MCF 10A (cell line): ENCODE data around the gene RGSL1. TPM values are rescaled to one million over a fixed set of nuclear protein-coding genes. Genes with fewer than 3 reads are reported as not detected.

ENCODE experiments used
- BruUV-seq: library from RNA; stranded (reverse); fragments of 400-500 nt; replicated peaks from 2 replicates; lab custom pipeline; 2021; lab: Mats Ljungman, UMichigan
- CTCF ChIA-PET: fragments of 300-600 bp; sonication (Branson Sonifier 250); formaldehyde crosslinking; extraction: SDS; loops from one replicate; lab custom pipeline; 2021; ENCODE audit warnings: antibody characterized with exemption, inconsistent platforms; lab: Yijun Ruan, JAX
- POLR2A ChIA-PET: fragments of 300-600, 350-650 bp; sonication (Branson Sonifier 250); formaldehyde crosslinking; extraction: SDS; loops from one replicate; lab custom pipeline; 2020; ENCODE audit warnings: antibody characterized with exemption, inconsistent platforms; lab: Yijun Ruan, JAX
- DNase-seq: peaks from one replicate; pipeline ENCODE4 v3.0.0-alpha.2; 2018; ENCODE audit not compliant: unreplicated experiment
- H3K27ac Mint-ChIP-seq: one replicate; pipeline ENCODE4 v1.8.0; 2022; ENCODE audit warnings: mild to moderate bottlenecking, low read depth, mixed read lengths; ENCODE audit not compliant: unreplicated experiment
- H3K27me3 Mint-ChIP-seq: one replicate; pipeline ENCODE4 v1.8.0; 2022; ENCODE audit warnings: mixed read lengths; ENCODE audit not compliant: insufficient read depth, unreplicated experiment
- H3K36me3 Mint-ChIP-seq: one replicate; pipeline ENCODE4 v1.8.0; 2022; ENCODE audit warnings: mild to moderate bottlenecking, moderate library complexity, mixed read lengths; ENCODE audit not compliant: insufficient read depth, unreplicated experiment
- H3K4me1 Mint-ChIP-seq: one replicate; pipeline ENCODE4 v1.8.0; 2022; ENCODE audit warnings: mixed read lengths; ENCODE audit not compliant: insufficient read depth, unreplicated experiment
- H3K4me3 Mint-ChIP-seq: one replicate; pipeline ENCODE4 v1.8.0; 2022; ENCODE audit warnings: mild to moderate bottlenecking, moderate library complexity, mixed read lengths; ENCODE audit not compliant: unreplicated experiment
- H3K9me3 Mint-ChIP-seq: one replicate; pipeline ENCODE4 v1.8.0; 2022; ENCODE audit warnings: mixed read lengths; ENCODE audit not compliant: unreplicated experiment
- intact Hi-C: fragments of 100-400 bp; cut with micrococcal nuclease; formaldehyde crosslinking; loops from 2 replicates; pipeline ENCODE4 v1.14.1; 2022
- total RNA-seq: library from RNA; stranded (reverse); gene quantifications from 2 replicates; pipeline ENCODE4 v1.2.3, GENCODE V29; 2022
- TF ChIP-seq, protein P1 (sequence below): fragments of 200-600 bp; IDR thresholded peaks from one replicate; pipeline ENCODE4 v1.8.0; 2022; ENCODE audit warnings: antibody characterized with exemption, mild to moderate bottlenecking; ENCODE audit not compliant: unreplicated experiment

RGSL1 gene
- total RNA-seq, 1 experiment from 2014 or later: not detected

DNA sequence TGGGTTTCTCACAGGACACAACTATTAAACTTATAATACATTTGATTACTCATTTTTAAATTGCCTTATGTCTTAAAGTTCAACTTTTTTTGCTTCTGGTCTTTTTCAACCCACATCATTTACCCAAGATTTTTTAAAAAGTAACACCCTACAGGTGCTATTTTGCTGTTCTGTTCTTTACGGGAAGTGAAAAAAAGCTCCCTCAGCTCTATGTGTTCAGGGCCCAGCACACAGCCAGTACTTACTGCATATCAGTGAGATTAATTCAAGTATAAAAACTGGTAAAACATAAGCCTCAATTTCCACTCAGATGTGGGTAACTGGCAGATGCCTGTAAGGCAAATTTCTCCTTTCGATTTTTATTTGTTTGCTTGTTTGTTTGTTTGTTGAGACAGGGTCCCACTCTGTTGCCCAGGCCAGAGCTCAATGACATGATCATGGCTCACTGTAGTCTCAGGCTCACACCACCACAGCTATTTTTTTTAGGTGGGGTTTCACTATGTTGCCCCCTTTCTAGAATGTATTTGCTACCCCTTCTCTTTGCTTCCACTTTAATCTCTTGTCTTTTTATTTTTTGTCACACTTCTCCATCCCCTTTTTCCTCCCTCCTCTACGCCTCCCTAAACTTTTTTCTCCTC lies 118.8 kb downstream of the RGSL1 start:
- Mint-ChIP-seq H3K36me3 (peaks cover 5% of the 10 kb centered on the region), H3K9me3 (no peaks in the 10 kb centered on the region), H3K4me1 (no peaks in the 10 kb centered on the region), H3K4me3 (no peak overlapping the region), H3K27me3 (no peaks in the 10 kb centered on the region), H3K27ac (no peak overlapping the region)
- TF ChIP-seq, protein P1, sequence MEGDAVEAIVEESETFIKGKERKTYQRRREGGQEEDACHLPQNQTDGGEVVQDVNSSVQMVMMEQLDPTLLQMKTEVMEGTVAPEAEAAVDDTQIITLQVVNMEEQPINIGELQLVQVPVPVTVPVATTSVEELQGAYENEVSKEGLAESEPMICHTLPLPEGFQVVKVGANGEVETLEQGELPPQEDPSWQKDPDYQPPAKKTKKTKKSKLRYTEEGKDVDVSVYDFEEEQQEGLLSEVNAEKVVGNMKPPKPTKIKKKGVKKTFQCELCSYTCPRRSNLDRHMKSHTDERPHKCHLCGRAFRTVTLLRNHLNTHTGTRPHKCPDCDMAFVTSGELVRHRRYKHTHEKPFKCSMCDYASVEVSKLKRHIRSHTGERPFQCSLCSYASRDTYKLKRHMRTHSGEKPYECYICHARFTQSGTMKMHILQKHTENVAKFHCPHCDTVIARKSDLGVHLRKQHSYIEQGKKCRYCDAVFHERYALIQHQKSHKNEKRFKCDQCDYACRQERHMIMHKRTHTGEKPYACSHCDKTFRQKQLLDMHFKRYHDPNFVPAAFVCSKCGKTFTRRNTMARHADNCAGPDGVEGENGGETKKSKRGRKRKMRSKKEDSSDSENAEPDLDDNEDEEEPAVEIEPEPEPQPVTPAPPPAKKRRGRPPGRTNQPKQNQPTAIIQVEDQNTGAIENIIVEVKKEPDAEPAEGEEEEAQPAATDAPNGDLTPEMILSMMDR: no peak
- ChIA-PET CTCF (interaction anchor here (0.7 kb wide), 1 partner anchor 138 kb away, joined by 4 read pairs; no protein-coding TSS in a partner anchor), POLR2A (interaction anchor here (2.4 kb wide), 1 partner anchor 20 kb away, joined by 9 read pairs; the partner anchor contains the start of gene RNASEL)
- intact Hi-C loops: no loop called here
- BruUV-seq: no TSS peak
- no peak for DNase-seq

DNA sequence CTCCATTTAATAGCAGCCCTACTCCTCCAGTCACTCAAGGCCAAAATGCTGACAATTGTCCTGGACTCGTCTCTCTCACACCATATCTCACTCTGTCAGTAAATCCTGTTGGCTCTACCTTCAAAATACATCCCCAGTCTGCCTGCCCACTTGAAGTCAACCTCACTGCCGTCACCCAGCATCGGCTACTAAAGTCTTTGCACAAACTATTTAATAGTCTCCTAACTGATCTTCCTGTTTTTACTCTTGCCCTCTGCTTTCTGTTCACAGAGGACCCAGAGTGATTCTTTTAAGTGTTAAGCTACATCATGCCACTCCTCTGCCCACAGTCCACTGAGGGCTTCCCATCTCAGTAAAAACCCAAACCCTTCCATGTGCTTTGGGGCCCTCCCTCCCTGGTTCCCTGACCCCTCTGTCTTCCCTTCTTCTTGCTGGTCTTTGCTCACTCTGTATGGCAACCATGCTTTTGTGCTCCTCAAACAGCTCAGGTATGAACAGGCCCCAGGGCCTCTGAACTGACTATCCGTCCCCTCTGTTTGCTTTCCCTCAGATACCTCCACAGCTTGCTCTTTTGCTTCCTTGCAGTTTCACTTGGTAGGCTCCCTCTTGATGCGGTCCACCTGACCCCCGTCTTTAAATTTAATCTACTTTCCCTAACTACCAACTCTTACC lies 120.1 kb downstream of the RGSL1 start:
- CTCF ChIA-PET: interaction anchor here (0.6 to 0.7 kb wide), 3 partner anchors 15 to 488 kb away, joined by 3 read pairs; no protein-coding TSS in a partner anchor
- Mint-ChIP-seq H3K4me3 (no peak overlapping the region), H3K27ac (no peak overlapping the region), H3K9me3 (no peaks in the 10 kb centered on the region), H3K4me1 (no peaks in the 10 kb centered on the region), H3K36me3 (peaks cover 5% of the 10 kb centered on the region), H3K27me3 (no peaks in the 10 kb centered on the region)
- no TSS peak for BruUV-seq
- intact Hi-C loops: no loop called here
- TF ChIP-seq, protein P1: no peak
- no peak for DNase-seq
- POLR2A ChIA-PET: interaction anchor here (0.5 to 1.0 kb wide), 4 partner anchors 11 to 1221 kb away, joined by 3 to 5 read pairs (median 3); no protein-coding TSS in a partner anchor

- CTCF ChIA-PET: interaction anchor here (0.6 to 0.7 kb wide), 2 partner anchors 24 to 488 kb away, joined by 3 read pairs; no protein-coding TSS in a partner anchor
- TF ChIP-seq, protein P1: no peak
- intact Hi-C loops: no loop called here
- no peak overlapping the region for H3K4me3 Mint-ChIP-seq
- no peak for DNase-seq
- no peaks in the 10 kb centered on the region for H3K27me3 Mint-ChIP-seq
- H3K36me3 Mint-ChIP-seq: peaks cover 5% of the 10 kb centered on the region
- H3K4me1 Mint-ChIP-seq: peaks cover 4% of the 10 kb centered on the region
- H3K9me3 Mint-ChIP-seq: no peaks in the 10 kb centered on the region
- H3K27ac Mint-ChIP-seq: no peak overlapping the region
- no TSS peak for BruUV-seq
- POLR2A ChIA-PET: interaction anchor here (0.5 to 1.0 kb wide), 2 partner anchors 11 to 26 kb away, joined by 3 read pairs; no protein-coding TSS in a partner anchor
Observed at GRCh38 chr1:182570611-182570970, 120.6 kb downstream of the RGSL1 start.

GRCh38 chr1:182574156-182574555 lies 124.2 kb downstream of the RGSL1 start:
- H3K4me3 Mint-ChIP-seq: no peak overlapping the region
- H3K4me1 Mint-ChIP-seq: peaks cover 12% of the 10 kb centered on the region
- TF ChIP-seq, protein P1: no peak
- BruUV-seq: no TSS peak
- peaks cover 11% of the 10 kb centered on the region for H3K36me3 Mint-ChIP-seq
- intact Hi-C loops: no loop called here
- ChIA-PET POLR2A (interaction anchor here (1.2 to 2.1 kb wide), 2 partner anchors 12 to 15 kb away, joined by 5 to 14 read pairs; partner anchors contain the start of gene RNASEL), CTCF (interaction anchor here (0.6 to 1.5 kb wide), 5 partner anchors 14 to 489 kb away, joined by 3 to 4 read pairs (median 4); no protein-coding TSS in a partner anchor)
- H3K27me3 Mint-ChIP-seq: no peaks in the 10 kb centered on the region
- no peak overlapping the region for H3K27ac Mint-ChIP-seq
- no peaks in the 10 kb centered on the region for H3K9me3 Mint-ChIP-seq
- no peak for DNase-seq
